Testis (tissue), 3 donors: Measurements from ENCODE around the gene UBE2E3. TPM values are rescaled to one million over a fixed set of nuclear protein-coding genes. Genes with fewer than 3 reads are reported as not detected.

ENCODE experiments used
- DNase-seq: peaks from one replicate; pipeline ENCODE4 v3.0.0-alpha.2; 2019
- H3K27ac ChIP-seq, 2 donors: fragments of 200-600 bp; sonication (generic); one replicate each; pipeline ENCODE4 v1.5.1; 2019
- H3K27me3 ChIP-seq: fragments of 200-600 bp; sonication (generic); one replicate; pipeline ENCODE4 v1.5.1; 2019
- H3K36me3 ChIP-seq: fragments of 200-600 bp; sonication (generic); one replicate; pipeline ENCODE4 v1.5.1; 2017; ENCODE audit warnings: low read depth; ENCODE audit errors: missing control alignments
- H3K4me1 ChIP-seq: fragments of 200-600 bp; sonication (generic); one replicate; pipeline ENCODE4 v1.5.1; 2019
- H3K4me3 ChIP-seq, 2 donors: fragments of 200-600 bp; sonication (generic); one replicate each; pipeline ENCODE4 v1.5.1; 2017 to 2019
- H3K9me3 ChIP-seq: fragments of 200-600 bp; sonication (generic); one replicate; pipeline ENCODE4 v1.5.1; 2017
- POLR2A ChIP-seq: fragments of 450-650 bp; IDR thresholded peaks from one replicate; pipeline ENCODE4 v1.6.1; 2017; ENCODE audit warnings: antibody characterized with exemption, mild to moderate bottlenecking, moderate library complexity
- WGBS, 2 donors: methylation state at CpG; one replicate each; pipeline ENCODE4 v1.1.5; 2018; 5-methylcytosine and 5-hydroxymethylcytosine counted together
- intact Hi-C: fragments of 100-400 bp; cut with DNase I; formaldehyde crosslinking; loops from one replicate; pipeline ENCODE4 v1.15.1; 2023; ENCODE audit warnings: low total_unique reads
- polyA plus RNA-seq: library from polyadenylated mRNA; stranded (reverse); fragments of 350-450 nt; fragmentation: Illumina TruSeq; extraction: RNeasy Lipid Tissue Mini Kit (QIAGEN cat#74804); gene quantifications from one replicate; pipeline ENCODE4 v1.2.3, GENCODE V29; 2014; ENCODE audit warnings: low read depth, low replicate concordance; ENCODE audit not compliant: insufficient read depth
- total RNA-seq, 2 donors: library from RNA; depleted of rRNA; stranded (reverse); fragments of >200 nt; gene quantifications; one replicate each; pipeline ENCODE4 v1.2.3, GENCODE V29; 2016
- TF ChIP-seq, protein P1 (sequence below), 3 experiments: fragments of 450-650 bp in 2 of 3; fragments of 200-600 bp in 1 of 3; sonication (generic) in 1 of 3; IDR thresholded peaks; one replicate each; pipeline ENCODE4 v1.5.1; 2016 to 2019; ENCODE audit warnings: antibody characterized with exemption in 3 of 3, mild to moderate bottlenecking in 2 of 3, moderate library complexity in 1 of 3

UBE2E3 gene
- total and polyA plus RNA-seq, 3 donors from 2014 or later, result 111 to 138 (median 113) TPM

DNA sequence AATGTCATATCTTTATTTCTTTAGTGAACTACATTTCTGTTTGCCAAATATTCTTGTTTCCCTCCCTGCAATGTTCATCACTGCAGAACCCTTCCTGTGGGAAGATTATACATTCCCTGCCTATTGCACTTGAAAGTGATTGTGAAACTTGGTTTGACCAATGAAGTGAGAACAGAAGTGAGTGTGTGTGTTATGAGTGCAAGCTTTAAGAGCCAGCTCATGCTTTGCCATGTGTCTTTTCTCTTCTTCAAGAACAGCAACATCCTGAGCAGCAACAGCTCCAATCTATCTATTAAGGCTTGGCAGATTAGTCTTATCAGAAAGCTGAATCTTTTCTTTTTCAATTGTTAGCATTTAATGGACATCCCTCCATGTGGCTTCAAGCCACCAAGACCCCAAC is 42.0 kb upstream of the UBE2E3 start:
- intact Hi-C loops, result no loop called here
- H3K27me3 ChIP-seq, result no peaks in the 10 kb centered on the region
- H3K9me3 ChIP-seq, result no peaks in the 10 kb centered on the region
- peaks cover 6% of the 10 kb centered on the region for H3K4me1 ChIP-seq
- H3K36me3 ChIP-seq, result no peaks in the 10 kb centered on the region
- DNase-seq, result no peak
- TF ChIP-seq, protein P1, sequence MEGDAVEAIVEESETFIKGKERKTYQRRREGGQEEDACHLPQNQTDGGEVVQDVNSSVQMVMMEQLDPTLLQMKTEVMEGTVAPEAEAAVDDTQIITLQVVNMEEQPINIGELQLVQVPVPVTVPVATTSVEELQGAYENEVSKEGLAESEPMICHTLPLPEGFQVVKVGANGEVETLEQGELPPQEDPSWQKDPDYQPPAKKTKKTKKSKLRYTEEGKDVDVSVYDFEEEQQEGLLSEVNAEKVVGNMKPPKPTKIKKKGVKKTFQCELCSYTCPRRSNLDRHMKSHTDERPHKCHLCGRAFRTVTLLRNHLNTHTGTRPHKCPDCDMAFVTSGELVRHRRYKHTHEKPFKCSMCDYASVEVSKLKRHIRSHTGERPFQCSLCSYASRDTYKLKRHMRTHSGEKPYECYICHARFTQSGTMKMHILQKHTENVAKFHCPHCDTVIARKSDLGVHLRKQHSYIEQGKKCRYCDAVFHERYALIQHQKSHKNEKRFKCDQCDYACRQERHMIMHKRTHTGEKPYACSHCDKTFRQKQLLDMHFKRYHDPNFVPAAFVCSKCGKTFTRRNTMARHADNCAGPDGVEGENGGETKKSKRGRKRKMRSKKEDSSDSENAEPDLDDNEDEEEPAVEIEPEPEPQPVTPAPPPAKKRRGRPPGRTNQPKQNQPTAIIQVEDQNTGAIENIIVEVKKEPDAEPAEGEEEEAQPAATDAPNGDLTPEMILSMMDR (IDR thresholded peaks at IDR 0.05), result no peak
- no peak for TF ChIP-seq POLR2A
- no peak overlapping the region for H3K27ac ChIP-seq
- no peak overlapping the region for H3K4me3 ChIP-seq

GRCh38 chr2:180943275-180943674 is 37.1 kb upstream of the UBE2E3 start:
- intact Hi-C loops, result no loop called here
- TF ChIP-seq POLR2A, result no peak
- TF ChIP-seq, protein P1 (IDR thresholded peaks at IDR 0.05), result no peak
- no peak overlapping the region for H3K27ac ChIP-seq
- H3K9me3 ChIP-seq, result no peaks in the 10 kb centered on the region
- no peaks in the 10 kb centered on the region for H3K4me1 ChIP-seq
- H3K27me3 ChIP-seq, result no peaks in the 10 kb centered on the region
- DNase-seq, result no peak
- WGBS, 2 donors, result 80 to 90% methylated on average over 1 of the region's 1 CpG
- H3K36me3 ChIP-seq, result no peaks in the 10 kb centered on the region
- H3K4me3 ChIP-seq, result no peak overlapping the region

DNA sequence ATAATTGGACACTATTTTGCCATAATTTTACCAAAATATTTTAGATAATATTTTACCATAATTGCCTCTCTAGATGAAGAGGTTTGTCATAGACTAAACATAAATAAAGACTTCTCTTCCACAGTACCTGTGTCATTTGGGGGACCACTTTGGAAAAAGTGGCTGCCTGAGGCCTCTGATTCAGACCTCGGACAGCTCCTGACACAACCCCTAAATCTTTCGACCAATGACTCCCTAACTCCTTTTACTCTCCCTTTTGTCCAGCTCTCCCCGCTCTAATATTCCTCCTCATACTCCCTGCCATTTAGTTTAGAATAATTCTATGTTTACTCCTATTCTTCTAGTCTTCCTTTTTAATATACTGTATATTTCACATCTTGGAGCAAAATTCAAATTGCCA is 36.0 kb upstream of the UBE2E3 start:
- Histone ChIP-seq H3K27me3 (no peaks in the 10 kb centered on the region), H3K4me1 (no peaks in the 10 kb centered on the region), H3K36me3 (no peaks in the 10 kb centered on the region), H3K27ac (no peak overlapping the region), H3K4me3 (no peak overlapping the region), H3K9me3 (no peaks in the 10 kb centered on the region)
- intact Hi-C loops, result no loop called here
- DNase-seq, result no peak
- TF ChIP-seq, protein P1 (IDR thresholded peaks at IDR 0.05), result no peak
- TF ChIP-seq POLR2A, result no peak
- WGBS, 2 donors, result 92 to 93% methylated on average over 3 of the region's 3 CpGs

DNA sequence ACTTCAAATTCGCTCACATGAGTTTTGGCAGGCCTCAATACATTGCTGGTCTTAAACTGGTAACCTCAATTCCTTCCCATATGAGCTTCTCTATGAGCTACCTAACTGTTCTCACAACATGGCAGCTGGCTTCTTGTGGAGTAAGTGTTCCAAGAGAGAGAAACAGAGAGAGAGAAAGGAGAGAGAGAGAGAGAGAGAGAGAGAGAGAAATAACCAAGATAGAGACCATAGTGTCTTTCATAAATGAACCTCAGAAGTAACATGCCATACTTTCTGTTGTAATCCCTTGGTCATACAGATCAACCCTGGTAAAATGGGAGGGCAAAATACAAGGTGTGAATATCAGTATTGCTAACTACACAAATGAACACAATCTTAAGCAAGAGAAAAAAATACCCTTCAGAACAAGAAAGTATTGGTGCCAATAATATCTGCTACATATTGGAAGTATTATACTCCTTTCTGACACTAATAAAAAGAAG is 33.2 kb upstream of the UBE2E3 start:
- Histone ChIP-seq H3K27ac (no peak overlapping the region), H3K9me3 (no peaks in the 10 kb centered on the region), H3K4me1 (no peaks in the 10 kb centered on the region), H3K36me3 (no peaks in the 10 kb centered on the region), H3K27me3 (no peaks in the 10 kb centered on the region), H3K4me3 (no peak overlapping the region)
- DNase-seq, result no peak
- TF ChIP-seq, protein P1 (IDR thresholded peaks at IDR 0.05), result no peak
- no peak for TF ChIP-seq POLR2A
- 75 to 100% methylated on average over 1 of the region's 1 CpG for WGBS, 2 donors
- intact Hi-C loops, result no loop called here

GRCh38 chr2:180949896-180950295 is 30.5 kb upstream of the UBE2E3 start:
- DNase-seq, result no peak
- no peaks in the 10 kb centered on the region for H3K4me1 ChIP-seq
- H3K27ac ChIP-seq, result no peak overlapping the region
- TF ChIP-seq, protein P1 (IDR thresholded peaks at IDR 0.05), result no peak
- TF ChIP-seq POLR2A, result no peak
- WGBS, 2 donors, result 2 to 51% methylated on average over 1 of the region's 1 CpG
- intact Hi-C loops, result no loop called here
- no peak overlapping the region for H3K4me3 ChIP-seq
- no peaks in the 10 kb centered on the region for H3K36me3 ChIP-seq
- H3K27me3 ChIP-seq, result no peaks in the 10 kb centered on the region
- H3K9me3 ChIP-seq, result no peaks in the 10 kb centered on the region
